GM19099 (cell line): ENCODE measurements around the gene UCMA.

Experiments used
- POLR2A ChIP-seq: IDR thresholded peaks from 3 replicates; pipeline ENCODE4 v1.6.1; 2011; ENCODE audit warnings: low read depth; ENCODE audit not compliant: insufficient read length; ENCODE audit errors: extremely low read depth

UCMA gene

DNA sequence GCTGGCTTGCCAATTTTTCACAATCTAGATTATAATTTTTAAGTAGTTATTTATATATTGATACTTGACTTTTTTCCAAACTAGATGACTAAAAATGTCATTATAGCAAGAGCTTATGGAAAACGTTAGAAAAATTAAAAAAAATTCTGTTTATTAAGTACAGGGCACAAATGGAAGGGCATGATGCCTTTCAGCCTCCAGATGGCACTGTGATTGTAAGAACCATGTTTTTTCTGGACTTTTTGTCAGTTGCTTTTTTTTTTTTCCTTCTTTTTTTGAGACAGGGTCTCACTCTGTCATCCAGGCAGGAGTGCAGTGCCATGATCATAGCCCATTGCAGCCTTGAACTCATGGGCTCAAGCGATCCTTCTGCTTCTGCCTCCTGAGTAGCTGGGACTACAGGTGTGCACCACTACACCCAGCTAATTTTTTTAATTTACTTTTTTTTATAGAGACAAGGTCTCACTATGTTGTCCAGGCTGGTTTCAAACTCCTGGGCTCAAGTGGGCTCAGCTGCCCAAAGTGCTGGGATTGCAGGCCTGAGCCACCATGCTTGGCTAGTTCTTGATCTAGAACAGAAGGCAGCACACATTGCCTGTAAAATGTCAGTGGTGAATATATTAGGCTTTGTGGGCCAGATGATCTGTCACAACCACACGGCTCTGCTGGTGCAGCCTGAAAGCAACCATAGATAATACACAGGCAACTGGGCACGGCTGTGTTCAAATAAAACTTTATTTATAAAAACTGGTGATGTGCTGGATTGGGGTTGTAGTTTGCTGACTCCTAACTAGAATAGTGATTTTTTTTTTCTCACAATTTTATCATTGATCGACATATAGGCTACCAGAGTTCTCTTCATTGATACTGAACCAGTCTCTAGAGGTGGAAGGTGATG is 27.4 kb downstream of the UCMA start:
- no peak for TF ChIP-seq POLR2A

DNA sequence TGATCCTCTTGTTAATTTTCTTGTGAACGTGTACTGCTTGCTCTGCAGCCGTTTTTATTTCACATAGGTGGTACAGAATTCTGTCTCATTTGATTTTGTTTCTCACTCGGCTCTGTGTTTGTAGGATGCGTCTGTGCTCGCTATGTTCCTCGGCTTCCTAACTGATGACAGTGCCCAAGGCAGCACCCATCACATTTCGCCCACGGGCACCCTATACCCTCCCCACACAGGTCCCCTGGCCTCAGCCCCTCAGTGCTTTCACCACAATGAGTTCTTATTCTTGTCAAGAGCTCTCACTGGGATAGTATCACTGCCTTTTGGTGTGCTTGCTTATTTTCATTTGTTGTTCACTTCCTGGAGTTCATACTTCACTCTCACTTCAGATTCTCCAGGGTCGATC is 28.1 kb downstream of the UCMA start:
- TF ChIP-seq POLR2A: no peak

DNA sequence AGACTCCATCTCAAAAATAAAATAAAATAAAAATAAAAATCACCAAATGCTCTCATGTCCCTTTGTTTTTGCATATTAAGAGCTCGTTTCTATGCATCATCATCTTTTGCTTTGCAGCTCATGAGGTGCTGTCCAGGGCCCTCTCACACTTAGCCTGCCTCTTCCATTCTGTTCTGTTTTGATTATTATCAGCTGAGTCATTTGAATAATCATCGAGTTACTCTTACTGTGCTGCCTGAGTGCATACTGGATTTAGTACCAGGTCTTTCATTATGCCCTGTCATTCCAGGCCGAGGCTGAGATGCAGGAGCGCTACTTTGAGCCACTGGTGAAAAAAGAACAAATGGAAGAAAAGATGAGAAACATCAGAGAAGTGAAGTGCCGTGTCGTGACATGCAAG is 33.0 kb downstream of the UCMA start:
- TF ChIP-seq POLR2A: no peak

DNA sequence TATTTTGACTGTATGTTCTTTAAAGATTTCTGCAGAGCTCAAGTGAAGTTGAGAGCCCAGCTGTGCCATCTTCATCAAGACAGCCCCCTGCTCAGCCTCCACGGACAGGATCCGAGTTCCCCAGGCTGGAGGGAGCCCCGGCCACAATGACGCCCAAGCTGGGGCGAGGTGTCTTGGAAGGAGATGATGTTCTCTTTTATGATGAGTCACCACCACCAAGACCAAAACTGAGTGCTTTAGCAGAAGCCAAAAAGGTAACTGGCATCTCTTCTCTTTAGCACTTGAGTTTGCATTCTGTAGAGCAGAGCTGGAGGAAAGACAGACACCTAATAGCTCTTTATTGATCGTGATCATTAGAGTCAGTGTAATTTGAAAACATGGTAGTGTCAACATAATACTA is 39.2 kb downstream of the UCMA start:
- TF ChIP-seq POLR2A: no peak

DNA sequence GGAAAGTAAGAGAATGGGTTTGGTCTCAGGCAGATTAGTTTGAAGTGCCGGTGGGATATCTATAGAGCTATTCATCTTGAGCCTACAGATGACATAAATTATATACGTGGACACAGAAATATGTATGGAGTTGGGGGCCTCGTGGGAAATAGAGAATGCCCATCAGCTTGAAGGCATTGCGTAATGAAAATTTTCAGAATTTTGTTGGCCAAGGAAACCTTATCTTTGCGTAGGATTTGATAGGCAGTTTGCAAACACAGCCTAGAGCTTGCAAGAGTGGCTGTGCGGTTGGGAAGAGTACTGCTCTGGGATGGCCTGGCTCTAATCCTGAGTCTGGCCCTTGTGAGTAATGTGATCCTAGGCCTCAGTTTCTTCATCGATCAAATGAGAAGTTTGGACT is 40.5 kb downstream of the UCMA start:
- no peak for TF ChIP-seq POLR2A

DNA sequence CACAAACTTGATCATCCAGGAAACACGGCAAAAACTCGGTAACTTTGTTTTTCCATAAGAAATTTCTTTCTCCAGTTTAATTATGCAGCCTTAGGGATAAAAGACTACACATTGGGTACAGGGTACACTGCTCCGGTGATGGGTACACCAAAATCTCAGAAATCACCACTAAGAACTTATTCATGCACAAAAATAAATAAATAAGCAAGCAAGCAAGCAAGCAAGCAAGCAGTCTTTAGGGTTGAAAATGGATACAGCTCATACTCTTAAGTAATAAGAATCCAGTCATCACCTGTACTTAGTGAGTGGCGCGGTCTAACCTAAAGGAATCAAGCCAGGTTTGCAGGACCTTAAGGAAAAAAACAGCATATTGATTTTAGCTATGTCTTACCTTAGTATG is 42.8 kb downstream of the UCMA start:
- TF ChIP-seq POLR2A: no peak

DNA sequence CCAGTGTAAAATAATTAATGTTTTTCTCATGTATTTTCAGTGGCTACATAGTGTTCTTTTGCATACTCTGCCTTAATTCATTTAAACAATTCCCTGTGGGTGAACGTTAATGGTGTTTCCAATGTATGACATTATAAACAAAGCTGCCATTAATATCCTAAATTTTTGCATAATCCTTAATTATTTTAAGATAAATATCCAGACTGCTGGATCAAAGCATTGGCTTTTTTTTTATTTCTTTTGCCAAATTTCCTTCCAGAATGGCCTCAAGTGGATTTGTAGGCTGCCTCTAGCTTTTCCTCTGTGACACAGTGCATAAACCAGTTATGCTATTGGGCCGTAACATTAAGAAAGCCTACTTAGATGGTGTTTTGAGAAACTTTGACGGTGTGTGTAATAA is 43.4 kb downstream of the UCMA start:
- no peak for TF ChIP-seq POLR2A

DNA sequence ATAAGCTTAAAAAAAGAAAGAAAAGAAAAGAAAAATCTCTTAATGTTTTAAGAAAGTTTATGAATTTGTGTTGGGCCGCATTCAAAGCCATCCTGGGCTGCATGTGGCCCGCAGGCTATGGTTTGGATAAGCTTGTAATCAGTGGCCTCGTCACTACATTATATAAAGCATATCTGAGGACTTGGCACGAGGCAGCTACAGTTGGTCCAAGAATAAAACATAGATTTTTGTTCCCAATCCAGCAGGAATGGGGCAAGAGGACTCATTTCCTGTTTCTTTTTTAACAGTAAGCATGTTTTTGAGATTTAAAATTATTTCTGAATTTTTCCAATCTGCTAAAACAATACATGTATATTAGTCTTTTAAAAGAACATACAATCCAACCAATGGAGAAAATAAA is 44.2 kb downstream of the UCMA start:
- no peak for TF ChIP-seq POLR2A

DNA sequence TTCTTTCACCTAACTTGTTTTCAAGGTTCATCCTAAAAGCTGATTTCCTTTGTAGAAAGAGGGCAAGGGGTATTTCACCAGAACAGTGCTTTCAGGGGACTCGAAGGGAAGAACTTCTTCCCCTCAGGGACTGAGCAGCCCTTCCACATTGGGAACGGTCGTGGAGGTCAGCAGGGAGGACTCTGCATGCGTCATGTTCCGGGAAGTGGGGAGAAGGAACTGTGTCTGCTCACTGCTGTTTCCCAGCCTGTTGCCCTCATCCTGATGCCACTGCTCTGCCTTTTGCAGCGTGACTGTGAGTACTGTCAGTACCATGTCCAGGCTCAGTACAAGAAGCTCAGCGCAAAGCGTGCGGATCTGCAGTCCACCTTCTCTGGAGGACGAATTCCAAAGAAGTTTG is 45.6 kb downstream of the UCMA start:
- no peak for TF ChIP-seq POLR2A

DNA sequence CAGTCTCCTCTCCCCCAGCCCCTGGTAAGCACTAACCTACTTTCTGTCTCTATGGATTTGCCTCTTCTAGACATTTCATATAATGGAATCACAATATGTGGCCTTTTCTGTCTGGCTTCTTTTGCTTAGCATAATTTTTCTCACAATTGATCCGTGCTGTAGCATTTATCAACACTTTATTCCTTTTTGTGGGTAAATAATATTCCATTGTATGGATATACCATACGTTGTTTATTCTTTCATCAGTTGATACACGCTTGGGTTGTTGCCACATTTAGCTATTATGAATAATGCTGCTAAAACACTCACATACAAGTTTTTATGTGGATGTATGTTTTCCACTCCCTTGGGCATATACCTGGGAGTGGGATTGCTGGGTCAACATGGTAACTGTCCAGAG is 47.0 kb downstream of the UCMA start:
- no peak for TF ChIP-seq POLR2A

DNA sequence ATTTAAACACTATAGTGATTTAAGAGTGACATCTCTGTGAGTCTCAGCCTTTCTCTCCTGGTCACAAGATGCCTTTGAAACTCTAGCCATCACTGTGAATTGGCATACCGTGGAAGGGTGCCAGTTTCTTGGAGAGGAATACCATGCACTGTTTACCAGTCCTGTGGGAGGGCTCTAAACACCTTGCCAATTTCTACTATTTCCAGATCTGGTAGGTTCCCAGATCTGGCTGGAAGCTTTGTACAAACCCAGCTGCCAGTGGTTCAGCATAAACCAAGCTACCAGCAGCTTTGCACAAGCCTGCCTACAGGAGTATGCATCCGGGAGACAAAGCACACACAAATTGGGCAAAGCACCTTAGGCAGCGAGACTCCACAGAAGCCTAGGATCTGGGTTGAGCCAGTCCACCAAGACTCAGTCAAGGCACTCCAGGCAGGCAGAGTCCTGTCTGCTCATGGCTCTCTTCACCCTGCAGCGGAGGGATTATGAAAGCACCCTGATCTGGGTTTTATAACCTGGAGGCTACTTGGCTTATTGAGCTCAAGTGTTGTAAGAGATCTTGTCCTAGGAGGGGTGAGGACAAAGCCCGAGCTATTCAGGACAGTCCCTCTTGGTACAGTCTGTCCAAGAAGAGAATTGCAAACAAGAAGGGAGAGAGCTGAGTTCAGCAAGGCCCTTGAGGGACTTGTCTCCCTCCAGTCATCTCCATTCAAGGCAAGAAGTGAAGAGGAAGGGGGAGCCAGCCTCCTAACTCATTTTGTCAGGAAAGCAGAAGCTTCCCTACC is 49.3 kb downstream of the UCMA start:
- no peak for TF ChIP-seq POLR2A

DNA sequence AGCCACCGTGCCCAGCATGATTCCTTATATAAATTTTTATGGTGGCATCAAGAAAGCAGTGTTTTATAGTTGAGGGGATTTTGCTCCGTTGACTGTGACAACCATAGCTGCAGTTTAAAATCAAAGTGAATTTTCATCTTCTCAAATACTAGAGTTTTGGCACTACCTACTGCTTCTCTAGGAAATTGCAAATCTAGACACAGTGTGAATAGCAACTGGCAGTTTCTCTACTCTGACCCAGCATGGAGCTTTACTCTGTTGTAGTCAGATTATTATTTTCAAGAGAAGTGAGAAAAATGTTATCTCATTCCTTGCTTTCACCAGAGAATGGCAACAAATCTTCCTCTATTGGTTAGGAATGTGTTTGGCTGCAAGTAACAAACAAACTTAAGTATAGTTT is 49.9 kb downstream of the UCMA start:
- TF ChIP-seq POLR2A: no peak

DNA sequence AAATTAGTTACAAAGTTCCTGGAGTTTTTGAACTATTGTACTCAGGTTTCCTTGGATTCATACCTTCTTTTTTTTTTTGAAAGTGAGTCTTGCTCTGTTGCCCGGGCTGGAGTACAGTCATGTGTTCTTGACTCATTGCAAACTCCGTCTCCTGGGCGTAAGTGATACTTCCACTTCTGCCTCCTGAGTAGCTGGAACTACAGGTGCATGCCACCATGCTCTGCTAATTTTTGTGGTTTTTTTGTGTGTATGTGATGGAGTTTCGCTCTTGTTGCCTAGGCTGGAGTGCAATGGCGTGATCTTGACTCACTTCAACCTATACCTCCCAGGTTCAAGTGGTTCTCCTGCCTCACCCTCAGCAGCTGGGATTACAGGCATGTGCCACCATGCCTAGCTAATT is 50.5 kb downstream of the UCMA start:
- TF ChIP-seq POLR2A: no peak

DNA sequence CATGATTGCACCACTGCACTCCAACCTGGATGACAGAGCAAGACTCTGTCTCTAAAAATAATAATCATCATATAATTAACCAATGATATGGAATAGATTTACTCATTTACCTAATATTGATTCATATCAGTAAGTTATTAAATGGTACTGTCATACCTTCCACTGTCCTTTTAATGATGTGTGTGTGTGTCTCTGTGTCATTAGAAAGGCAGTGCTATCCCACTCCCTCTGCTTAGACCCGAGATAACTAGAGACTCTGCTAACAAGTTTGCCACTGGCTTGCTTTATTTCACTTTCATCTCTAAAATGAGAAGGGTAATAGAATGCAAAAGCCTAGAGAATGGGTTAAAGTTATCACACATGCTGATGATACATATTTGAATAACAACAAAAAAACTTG is 51.8 kb downstream of the UCMA start:
- TF ChIP-seq POLR2A: no peak

DNA sequence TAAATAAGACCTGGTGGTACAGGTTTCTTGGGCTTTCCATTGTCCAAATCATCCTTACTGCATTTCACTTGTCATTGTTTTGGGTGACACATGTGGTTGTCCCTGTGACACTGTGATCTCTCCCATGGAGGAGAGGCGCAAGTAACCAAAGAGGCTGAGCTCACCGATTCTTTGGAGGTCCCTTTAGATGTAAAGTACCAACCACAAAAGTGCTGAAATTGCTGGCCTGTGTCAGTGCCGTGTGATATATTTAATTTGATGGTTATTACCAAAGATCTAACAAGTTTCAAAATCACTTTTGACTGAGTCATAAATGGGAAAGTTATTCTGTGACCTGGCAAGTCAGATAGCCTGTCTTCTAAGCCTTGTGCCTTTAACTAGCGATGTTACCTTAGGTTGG is 53.4 kb downstream of the UCMA start:
- no peak for TF ChIP-seq POLR2A

DNA sequence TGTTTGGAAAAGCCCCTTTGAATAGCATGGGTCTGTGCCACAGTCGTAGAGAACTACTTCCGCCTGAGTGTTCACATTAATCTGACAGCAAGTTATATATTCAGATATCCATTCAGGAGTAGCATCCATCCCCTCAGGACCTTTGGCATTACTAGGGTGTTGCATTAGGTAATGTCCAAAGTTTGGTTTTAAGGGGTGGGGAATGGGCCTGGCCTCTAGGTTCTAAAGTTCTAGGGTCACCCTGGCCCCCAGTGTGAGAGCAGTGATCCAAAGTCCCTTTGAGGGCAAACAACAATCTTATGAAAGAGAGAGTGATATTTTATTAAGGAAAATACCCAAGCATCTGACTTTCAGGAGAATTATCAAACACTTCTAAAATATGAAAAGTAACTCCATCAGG is 60.6 kb downstream of the UCMA start:
- no peak for TF ChIP-seq POLR2A
